SU-DHL-6 (cell line): Measurements from ENCODE around the gene MFAP3L.

Experiments used
- H2AFZ ChIP-seq: fragments of 200-600 bp; sonication (generic); 2 replicates; pipeline ENCODE4 v1.6.1; 2014; ENCODE audit warnings: low read depth, mild to moderate bottlenecking, moderate library complexity, mixed read lengths, antibody characterized with exemption, low read length; ENCODE audit not compliant: severe bottlenecking
- H3F3A ChIP-seq: fragments of 200-600 bp; shearing (Covaris generic); 2 replicates; pipeline ENCODE4 v1.6.0; 2016; ENCODE audit warnings: antibody characterized with exemption, mild to moderate bottlenecking; ENCODE audit not compliant: insufficient read depth
- H3K27ac ChIP-seq: fragments of 200-600 bp; sonication (generic); 2 replicates; pipeline ENCODE4 v1.5.1; 2016; ENCODE audit warnings: low read depth, mild to moderate bottlenecking, low read length, moderate library complexity, mixed read lengths
- H3K27me3 ChIP-seq: fragments of 200-600 bp; sonication (generic), shearing (Covaris generic); 2 replicates; pipeline ENCODE4 v1.6.0; 2014; ENCODE audit warnings: mild to moderate bottlenecking, low read length
- H3K36me3 ChIP-seq: fragments of 200-600 bp; sonication (generic); 2 replicates; pipeline ENCODE4 v1.6.1; 2014; ENCODE audit warnings: mild to moderate bottlenecking, low read length, mixed read lengths
- H3K4me2 ChIP-seq: fragments of 300-600, 200-600 bp; shearing (Covaris generic), sonication (generic); 2 replicates; pipeline ENCODE4 v1.6.0; 2014; ENCODE audit warnings: low read length, low read depth, mild to moderate bottlenecking; ENCODE audit not compliant: poor library complexity, severe bottlenecking
- H3K4me3 ChIP-seq: fragments of 200-600 bp; sonication (generic); 2 replicates; pipeline ENCODE4 v1.5.1; 2014; ENCODE audit warnings: antibody characterized with exemption, low read length, mild to moderate bottlenecking, mixed read lengths; ENCODE audit not compliant: insufficient read depth, poor library complexity, severe bottlenecking
- H3K79me2 ChIP-seq: fragments of 200-600 bp; sonication (generic); 2 replicates; pipeline ENCODE4 v1.6.1; 2014; ENCODE audit warnings: mild to moderate bottlenecking, low read length, moderate library complexity; ENCODE audit not compliant: insufficient read depth
- H3K9ac ChIP-seq: fragments of 200-600 bp; sonication (generic); 2 replicates; pipeline ENCODE4 v1.7.0; 2014; ENCODE audit warnings: mild to moderate bottlenecking, low read length
- H3K9me2 ChIP-seq: fragments of 200-600 bp; sonication (generic); replicated peaks from 2 replicates; pipeline ENCODE4 v1.6.1; 2014; ENCODE audit warnings: low read length; ENCODE audit not compliant: insufficient read depth
- H3K9me3 ChIP-seq: fragments of 200-600 bp; sonication (generic); 2 replicates; pipeline ENCODE4 v1.6.1; 2014; ENCODE audit warnings: low read length, mixed read lengths; ENCODE audit not compliant: insufficient read depth
- H4K20me1 ChIP-seq: fragments of 200-600 bp; sonication (generic); 2 replicates; pipeline ENCODE4 v1.6.1; 2014; ENCODE audit warnings: low read depth, mild to moderate bottlenecking, antibody characterized with exemption, low read length, moderate library complexity, mixed read lengths
- EZH2phosphoT487 ChIP-seq: fragments of 200-600 bp; sonication (generic), shearing (Covaris generic); conservative IDR thresholded peaks from 2 replicates; pipeline ENCODE4 v1.6.1; 2018; ENCODE audit warnings: mild to moderate bottlenecking, antibody characterized with exemption, low read length, moderate library complexity, mixed read lengths
- TF ChIP-seq, protein P1 (sequence below): fragments of 200-600 bp; sonication (generic); IDR thresholded peaks from one replicate; pipeline ENCODE4 v1.5.1; 2017; ENCODE audit warnings: antibody characterized with exemption, mild to moderate bottlenecking, low read length, moderate library complexity; ENCODE audit not compliant: insufficient read depth, poor library complexity, severe bottlenecking

MFAP3L gene

DNA sequence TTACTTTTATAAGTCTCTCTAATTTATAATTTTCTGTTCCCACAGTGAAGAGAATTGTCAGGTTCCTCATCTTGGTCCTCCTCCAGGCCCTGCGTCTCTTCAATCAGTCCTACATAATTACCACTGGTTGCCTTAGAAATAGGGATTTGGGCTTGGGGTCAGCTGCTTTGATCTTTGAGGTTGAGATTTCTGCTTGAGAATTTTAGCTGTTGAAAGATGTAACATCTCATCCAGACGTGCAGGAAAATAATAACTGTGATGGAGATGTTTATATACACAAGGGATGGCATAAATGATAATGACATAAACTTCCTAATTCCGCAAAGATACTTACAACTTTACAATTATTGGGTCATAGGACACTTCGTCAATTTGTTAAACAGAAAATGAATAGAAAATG is 33.2 kb upstream of the MFAP3L start:
- TF ChIP-seq EZH2phosphoT487 = no peak
- TF ChIP-seq, protein P1, sequence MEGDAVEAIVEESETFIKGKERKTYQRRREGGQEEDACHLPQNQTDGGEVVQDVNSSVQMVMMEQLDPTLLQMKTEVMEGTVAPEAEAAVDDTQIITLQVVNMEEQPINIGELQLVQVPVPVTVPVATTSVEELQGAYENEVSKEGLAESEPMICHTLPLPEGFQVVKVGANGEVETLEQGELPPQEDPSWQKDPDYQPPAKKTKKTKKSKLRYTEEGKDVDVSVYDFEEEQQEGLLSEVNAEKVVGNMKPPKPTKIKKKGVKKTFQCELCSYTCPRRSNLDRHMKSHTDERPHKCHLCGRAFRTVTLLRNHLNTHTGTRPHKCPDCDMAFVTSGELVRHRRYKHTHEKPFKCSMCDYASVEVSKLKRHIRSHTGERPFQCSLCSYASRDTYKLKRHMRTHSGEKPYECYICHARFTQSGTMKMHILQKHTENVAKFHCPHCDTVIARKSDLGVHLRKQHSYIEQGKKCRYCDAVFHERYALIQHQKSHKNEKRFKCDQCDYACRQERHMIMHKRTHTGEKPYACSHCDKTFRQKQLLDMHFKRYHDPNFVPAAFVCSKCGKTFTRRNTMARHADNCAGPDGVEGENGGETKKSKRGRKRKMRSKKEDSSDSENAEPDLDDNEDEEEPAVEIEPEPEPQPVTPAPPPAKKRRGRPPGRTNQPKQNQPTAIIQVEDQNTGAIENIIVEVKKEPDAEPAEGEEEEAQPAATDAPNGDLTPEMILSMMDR = no peak
- Histone ChIP-seq H3F3A (no peaks in the 10 kb centered on the region), H3K27me3 (no peaks in the 10 kb centered on the region), H3K9me3 (no peaks in the 10 kb centered on the region), H2AFZ (no peak overlapping the region), H3K4me3 (no peak overlapping the region), H3K27ac (no peak overlapping the region), H3K9ac (no peak overlapping the region), H3K4me2 (no peak overlapping the region), H3K79me2 (no peaks in the 10 kb centered on the region), H3K9me2 (no peaks in the 10 kb centered on the region), H3K36me3 (no peaks in the 10 kb centered on the region), H4K20me1 (no peaks in the 10 kb centered on the region)

DNA sequence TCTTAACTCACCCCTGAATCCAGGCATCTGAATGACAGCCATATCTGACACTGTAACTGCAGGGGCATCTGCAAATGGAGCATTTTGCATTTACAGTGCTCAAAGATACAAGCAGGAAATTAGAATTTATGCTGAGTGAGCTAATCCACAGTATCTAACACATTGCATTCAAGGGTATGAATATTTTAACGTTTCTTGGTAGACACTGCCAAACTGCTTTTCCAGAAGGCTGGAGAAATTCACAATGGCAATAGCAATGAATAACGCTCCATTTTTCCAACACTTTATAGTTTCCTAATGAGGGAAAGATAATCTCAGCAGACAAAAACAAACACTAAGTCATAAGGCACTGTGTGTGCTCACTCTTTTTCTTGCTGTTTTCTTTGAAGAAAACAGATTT is 32.6 kb upstream of the MFAP3L start:
- Histone ChIP-seq H3F3A (no peaks in the 10 kb centered on the region), H3K9ac (no peak overlapping the region), H3K27me3 (no peaks in the 10 kb centered on the region), H3K9me3 (no peaks in the 10 kb centered on the region), H3K4me3 (no peak overlapping the region), H3K36me3 (no peaks in the 10 kb centered on the region), H3K9me2 (no peaks in the 10 kb centered on the region), H4K20me1 (no peaks in the 10 kb centered on the region), H3K79me2 (no peaks in the 10 kb centered on the region), H3K4me2 (no peak overlapping the region), H3K27ac (no peak overlapping the region), H2AFZ (no peak overlapping the region)
- TF ChIP-seq EZH2phosphoT487 = no peak
- TF ChIP-seq, protein P1 = no peak

DNA sequence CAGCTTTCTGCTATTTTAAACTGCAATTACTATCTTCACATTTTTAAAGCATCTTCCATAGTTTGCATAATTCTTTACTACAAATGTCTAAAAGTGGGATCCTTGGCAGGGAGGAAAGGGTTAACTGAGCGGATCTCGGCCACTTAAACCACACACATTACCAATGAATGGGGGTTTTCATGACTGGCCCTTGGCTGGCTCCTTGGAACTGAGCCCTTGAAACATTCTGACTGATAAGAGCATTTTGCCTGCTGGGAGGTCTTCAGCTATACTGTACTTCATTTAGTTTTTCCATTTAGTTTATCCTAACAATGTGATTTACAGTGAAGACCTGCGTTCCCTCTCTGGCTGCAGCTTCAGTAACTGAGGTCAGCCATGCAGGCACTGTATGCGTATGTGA is 31.7 kb upstream of the MFAP3L start:
- TF ChIP-seq EZH2phosphoT487 = no peak
- Histone ChIP-seq H3K9ac (no peak overlapping the region), H3K36me3 (no peaks in the 10 kb centered on the region), H2AFZ (no peak overlapping the region), H3K4me3 (no peak overlapping the region), H3K79me2 (no peaks in the 10 kb centered on the region), H3K27me3 (no peaks in the 10 kb centered on the region), H3K9me2 (no peaks in the 10 kb centered on the region), H4K20me1 (no peaks in the 10 kb centered on the region), H3K27ac (no peak overlapping the region), H3K4me2 (no peak overlapping the region), H3F3A (no peaks in the 10 kb centered on the region), H3K9me3 (no peaks in the 10 kb centered on the region)

DNA sequence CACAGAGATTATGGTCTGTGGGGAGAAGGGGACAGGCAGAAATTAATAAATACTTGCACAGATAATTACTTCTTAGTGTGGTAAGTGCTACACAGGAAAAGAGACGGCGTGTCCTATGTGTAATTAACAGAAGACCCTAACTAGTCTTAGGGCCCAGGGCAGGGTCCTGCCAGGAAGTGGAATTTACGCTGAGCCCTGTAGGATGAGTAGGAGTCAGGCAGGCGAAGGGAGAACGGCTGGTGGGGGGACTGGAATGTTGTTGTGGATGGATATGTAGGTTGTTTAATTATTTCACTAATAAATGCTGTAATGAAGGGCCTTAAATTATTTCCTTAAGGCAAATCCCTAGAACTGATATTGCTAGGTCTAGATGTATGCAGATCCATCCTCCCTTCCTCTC is 26.7 kb upstream of the MFAP3L start:
- TF ChIP-seq EZH2phosphoT487 = no peak
- TF ChIP-seq, protein P1 = no peak
- no peak overlapping the region for H2AFZ ChIP-seq

More for the DNA sequence above, 26.7 kb upstream of the MFAP3L start:
- H3K4me2 ChIP-seq = no peak overlapping the region
- no peaks in the 10 kb centered on the region for H3F3A ChIP-seq
- no peaks in the 10 kb centered on the region for H3K27me3 ChIP-seq
- H3K9me2 ChIP-seq = no peaks in the 10 kb centered on the region
- H3K9me3 ChIP-seq = no peaks in the 10 kb centered on the region
- no peak overlapping the region for H3K9ac ChIP-seq
- no peaks in the 10 kb centered on the region for H4K20me1 ChIP-seq
- no peaks in the 10 kb centered on the region for H3K79me2 ChIP-seq
- no peaks in the 10 kb centered on the region for H3K36me3 ChIP-seq
- H3K4me3 ChIP-seq = no peak overlapping the region
- H3K27ac ChIP-seq = no peak overlapping the region
